Body of pancreas (tissue), 4 donors: Measurements from ENCODE around the gene JMJD8.

Experiments
- CTCF ChIP-seq, 7 experiments: fragments of 450-650 bp in 4 of 7; fragments of 200-600 bp in 3 of 7; sonication (generic) in 3 of 7; IDR thresholded peaks; one replicate each; pipeline ENCODE4 v1.5.1; 2016 to 2019; ENCODE audit warnings: antibody characterized with exemption in 7 of 7
- POLR2A ChIP-seq, 3 donors: fragments of 450-650 bp; IDR thresholded peaks; one replicate each; pipeline ENCODE4 v1.6.1; 2016; ENCODE audit warnings: antibody characterized with exemption in 3 of 3, mild to moderate bottlenecking in 2 of 3

GRCh38 chr16:728131-728889 lies 44.2 kb upstream of the JMJD8 start:
- TF ChIP-seq CTCF (IDR thresholded peaks at IDR 0.05) (no peak), POLR2A (IDR thresholded peaks at IDR 0.05) (no peak)
